Ascending aorta (tissue), 2 donors: ENCODE results near the gene MAN2A1. TPM values are rescaled to one million over a fixed set of nuclear protein-coding genes. Genes with fewer than 3 reads are reported as not detected.
A peak's percentile ranks its signal among the peaks of the same experiment; 100 is the strongest.

Experiments used
- DNase-seq, 2 donors: peaks; one replicate each; pipeline ENCODE4 v3.0.0-alpha.2; 2019; ENCODE audit warnings: low spot score in 2 of 2
- H3K27ac ChIP-seq, 2 donors: fragments of 200-600 bp; sonication (generic); one replicate each; pipeline ENCODE4 v1.5.1; 2016 to 2017; ENCODE audit warnings: mild to moderate bottlenecking in 1 of 2
- H3K27me3 ChIP-seq: fragments of 200-600 bp; sonication (generic); one replicate; pipeline ENCODE4 v1.5.1; 2017
- H3K36me3 ChIP-seq, 2 donors: fragments of 200-600 bp; sonication (generic); one replicate each; pipeline ENCODE4 v1.5.1; 2016
- H3K4me1 ChIP-seq, 2 donors: fragments of 200-600 bp; sonication (generic); one replicate each; pipeline ENCODE4 v1.5.1; 2016 to 2017; ENCODE audit warnings: mild to moderate bottlenecking in 1 of 2
- H3K4me3 ChIP-seq, 2 donors: fragments of 200-600 bp; sonication (generic); one replicate each; pipeline ENCODE4 v1.5.1; 2016 to 2017; ENCODE audit warnings: mild to moderate bottlenecking in 1 of 2
- H3K9me3 ChIP-seq, 2 donors: fragments of 200-600 bp; sonication (generic); one replicate each; pipeline ENCODE4 v1.5.1; 2016
- CTCF ChIP-seq, 3 experiments: fragments of 200-600 bp in 2 of 3; fragments of 450-650 bp in 1 of 3; sonication (generic) in 2 of 3; IDR thresholded peaks; one replicate each; pipeline ENCODE4 v1.5.1; 2016 to 2019; ENCODE audit warnings: antibody characterized with exemption in 3 of 3, mild to moderate bottlenecking in 1 of 3, moderate library complexity in 1 of 3
- intact Hi-C: fragments of 100-400 bp; cut with DNase I; formaldehyde crosslinking; loops from one replicate; pipeline ENCODE4 v1.15.1; 2023
- total RNA-seq: library from RNA; depleted of rRNA; stranded (reverse); fragments of >200 nt; gene quantifications from one replicate; pipeline ENCODE4 v1.1.0, GENCODE V29; 2016

Gene MAN2A1
- total RNA-seq, 1 donor from 2014 or later: 37.0 TPM

- no peak overlapping the region for H3K4me3 ChIP-seq
- no peaks in the 10 kb centered on the region for H3K4me1 ChIP-seq
- H3K9me3 ChIP-seq: no peaks in the 10 kb centered on the region
- peaks cover 0 to 39% of the 10 kb centered on the region in 2 donors for H3K36me3 ChIP-seq
- H3K27ac ChIP-seq: peak overlapping the region in 1 of 2 donors; percentile 22
- intact Hi-C loops: no loop called here
- no peak for TF ChIP-seq CTCF (IDR thresholded peaks at IDR 0.05)
- no peak for DNase-seq
- no peaks in the 10 kb centered on the region for H3K27me3 ChIP-seq
Measured at GRCh38 chr5:109865637-109866036, 175.9 kb downstream of the MAN2A1 start.

- H3K4me3 ChIP-seq: no peak overlapping the region
- no peaks in the 10 kb centered on the region for H3K9me3 ChIP-seq
- TF ChIP-seq CTCF (IDR thresholded peaks at IDR 0.05): no peak
- H3K27me3 ChIP-seq: no peaks in the 10 kb centered on the region
- no peak for DNase-seq
- H3K4me1 ChIP-seq: no peaks in the 10 kb centered on the region
- H3K27ac ChIP-seq: no peak overlapping the region
- intact Hi-C loops: no loop called here
- peaks cover 0 to 35% of the 10 kb centered on the region in 2 donors for H3K36me3 ChIP-seq
Measured at GRCh38 chr5:109866051-109866450, 176.3 kb downstream of the MAN2A1 start.

- H3K4me3 ChIP-seq: no peak overlapping the region
- intact Hi-C loops: no loop called here
- no peak for DNase-seq
- TF ChIP-seq CTCF (IDR thresholded peaks at IDR 0.05): no peak
- no peak overlapping the region for H3K27ac ChIP-seq
- no peaks in the 10 kb centered on the region for H3K27me3 ChIP-seq
- H3K4me1 ChIP-seq: no peaks in the 10 kb centered on the region
- no peaks in the 10 kb centered on the region for H3K9me3 ChIP-seq
- H3K36me3 ChIP-seq: peaks cover 0 to 25% of the 10 kb centered on the region in 2 donors
Measured at GRCh38 chr5:109868737-109869136, 179.0 kb downstream of the MAN2A1 start.

GRCh38 chr5:109873687-109874086 lies 184.0 kb downstream of the MAN2A1 start:
- no peak for DNase-seq
- intact Hi-C loops: no loop called here
- Histone ChIP-seq H3K4me1 (no peaks in the 10 kb centered on the region), H3K27ac (no peak overlapping the region), H3K36me3 (no peaks in the 10 kb centered on the region), H3K27me3 (no peaks in the 10 kb centered on the region), H3K4me3 (no peak overlapping the region), H3K9me3 (no peaks in the 10 kb centered on the region)
- TF ChIP-seq CTCF (IDR thresholded peaks at IDR 0.05): no peak

GRCh38 chr5:109874108-109874507 lies 184.4 kb downstream of the MAN2A1 start:
- TF ChIP-seq CTCF (IDR thresholded peaks at IDR 0.05): no peak
- intact Hi-C loops: no loop called here
- Histone ChIP-seq H3K27me3 (no peaks in the 10 kb centered on the region), H3K4me3 (no peak overlapping the region), H3K9me3 (no peaks in the 10 kb centered on the region), H3K4me1 (no peaks in the 10 kb centered on the region), H3K36me3 (no peaks in the 10 kb centered on the region), H3K27ac (no peak overlapping the region)
- DNase-seq: no peak
